IMR-90 (cell line): ENCODE measurements around the gene FAM151B. TPM values are rescaled to one million over a fixed set of nuclear protein-coding genes. Genes with fewer than 3 reads are reported as not detected.

Experiments
- ATAC-seq: fragments of 200-7000 bp; cut with Tn5 transposase; 2 replicates; pipeline ENCODE4 v1.9.1; 2020; ENCODE audit warnings: low read depth, mild to moderate bottlenecking, moderate library complexity
- BruUV-seq: library from RNA; stranded (reverse); fragments of 400-500 nt; replicated peaks from 2 replicates; lab custom pipeline; 2021; lab: Mats Ljungman, UMichigan
- CTCF ChIA-PET: fragments of 300-600 bp; formaldehyde crosslinking; extraction: SDS; loops from one replicate; lab custom pipeline; 2021; ENCODE audit warnings: antibody characterized with exemption; lab: Yijun Ruan, JAX
- POLR2A ChIA-PET: fragments of 300-600 bp; sonication (Branson Sonifier 250); formaldehyde crosslinking; loops from one replicate; lab custom pipeline; 2022; ENCODE audit warnings: antibody characterized with exemption; ENCODE audit not compliant: unreplicated experiment; lab: Charles Lee
- DNase-seq: peaks from one replicate; pipeline ENCODE4 v3.0.0; 2013
- H2AFZ ChIP-seq: replicated peaks from 2 replicates; pipeline ENCODE3; 2013; ENCODE audit warnings: low read length, mild to moderate bottlenecking; ENCODE audit not compliant: poor library complexity
- H2AK5ac ChIP-seq: 2 replicates; pipeline ENCODE4 v1.6.1; 2013; ENCODE audit warnings: low read depth, low read length, inconsistent platforms
- H2AK9ac ChIP-seq: replicated peaks from 2 replicates; pipeline ENCODE3; 2013; ENCODE audit warnings: mild to moderate bottlenecking, low read depth, low read length, moderate library complexity; ENCODE audit not compliant: poor library complexity
- H2BK120ac ChIP-seq: 2 replicates; pipeline ENCODE4 v1.6.1; 2013; ENCODE audit warnings: low read depth, low read length, inconsistent platforms
- H2BK15ac ChIP-seq: 3 replicates; pipeline ENCODE4 v1.6.1; 2013; ENCODE audit warnings: low read depth, low read length, inconsistent platforms
- H2BK20ac ChIP-seq: 2 replicates; pipeline ENCODE4 v1.6.1; 2013; ENCODE audit warnings: low read depth, mild to moderate bottlenecking, inconsistent platforms, low read length, moderate library complexity
- H2BK5ac ChIP-seq: 2 replicates; pipeline ENCODE4 v1.6.1; 2013; ENCODE audit warnings: mild to moderate bottlenecking, low read depth, low read length, inconsistent platforms; ENCODE audit not compliant: poor library complexity, severe bottlenecking
- H3K14ac ChIP-seq: replicated peaks from 2 replicates; pipeline ENCODE4 v1.6.1; 2013; ENCODE audit warnings: low read depth, low read length, inconsistent platforms
- H3K18ac ChIP-seq: 2 replicates; pipeline ENCODE4 v1.6.1; 2013; ENCODE audit warnings: low read depth, low read length, control low read depth
- H3K23ac ChIP-seq: 2 replicates; pipeline ENCODE4 v1.6.1; 2013; ENCODE audit warnings: low read depth, low read length, inconsistent platforms
- H3K27ac ChIP-seq: 2 replicates; pipeline ENCODE4 v1.5.1; 2013; ENCODE audit warnings: mild to moderate bottlenecking, control low read depth, low read length; ENCODE audit not compliant: insufficient read depth
- H3K27me3 ChIP-seq: 2 replicates; pipeline ENCODE4 v1.6.1; 2013; ENCODE audit warnings: low read length; ENCODE audit not compliant: control insufficient read depth, insufficient read depth
- H3K36me3 ChIP-seq: 2 replicates; pipeline ENCODE4 v1.6.1; 2013; ENCODE audit warnings: low read length, mixed read lengths; ENCODE audit not compliant: control insufficient read depth, insufficient read depth
- H3K4ac ChIP-seq: 2 replicates; pipeline ENCODE4 v1.6.1; 2013; ENCODE audit warnings: low read depth, low read length, inconsistent platforms
- H3K4me1 ChIP-seq: 2 replicates; pipeline ENCODE4 v1.6.1; 2013; ENCODE audit warnings: low read length, mixed read lengths; ENCODE audit not compliant: control insufficient read depth, insufficient read depth
- H3K4me2 ChIP-seq: 2 replicates; pipeline ENCODE4 v1.6.1; 2013; ENCODE audit warnings: low read depth, mild to moderate bottlenecking, control low read depth, low read length, moderate library complexity
- H3K4me3 ChIP-seq: 2 replicates; pipeline ENCODE4 v1.5.1; 2013; ENCODE audit warnings: low read depth, mild to moderate bottlenecking, control low read depth, low read length, moderate library complexity; ENCODE audit not compliant: insufficient read depth
- H3K56ac ChIP-seq: 2 replicates; pipeline ENCODE4 v1.6.1; 2013; ENCODE audit warnings: low read length, inconsistent platforms; ENCODE audit not compliant: insufficient read depth; ENCODE audit errors: extremely low read depth
- H3K79me1 ChIP-seq, 2 experiments: 2 replicates each; pipeline ENCODE4 v1.6.1; 2013; ENCODE audit warnings: low read length in 2 of 2, inconsistent platforms in 1 of 2, low read depth in 1 of 2
- H3K9ac ChIP-seq: 2 replicates; pipeline ENCODE4 v1.6.1; 2013; ENCODE audit warnings: low read depth, low read length, control low read depth
- H3K9me1 ChIP-seq: 2 replicates; pipeline ENCODE4 v1.6.1; 2013; ENCODE audit warnings: low read length, inconsistent platforms; ENCODE audit not compliant: insufficient read depth
- H3K9me3 ChIP-seq: 2 replicates; pipeline ENCODE4 v1.6.1; 2013; ENCODE audit warnings: low read length; ENCODE audit not compliant: control insufficient read depth, insufficient read depth
- H4K20me1 ChIP-seq: 2 replicates; pipeline ENCODE4 v1.6.1; 2013; ENCODE audit warnings: low read length, inconsistent platforms; ENCODE audit not compliant: insufficient read depth
- H4K5ac ChIP-seq: 2 replicates; pipeline ENCODE4 v1.6.1; 2013; ENCODE audit warnings: mild to moderate bottlenecking, low read depth, low read length, control low read depth
- H4K8ac ChIP-seq, 2 experiments: 2 replicates each; pipeline ENCODE4 v1.6.1; 2013; ENCODE audit warnings: low read depth in 2 of 2, low read length in 2 of 2, control low read depth in 1 of 2, inconsistent platforms in 1 of 2
- H4K91ac ChIP-seq: 2 replicates; pipeline ENCODE4 v1.6.1; 2013; ENCODE audit warnings: low read depth, low read length, inconsistent platforms; ENCODE audit not compliant: insufficient read depth
- BHLHE40 ChIP-seq: fragments of 150-350 bp; IDR thresholded peaks from 2 replicates; pipeline ENCODE4 v1.6.1; 2016; ENCODE audit warnings: mild to moderate bottlenecking, low read depth, low read length
- CEBPB ChIP-seq: IDR thresholded peaks from 2 replicates; pipeline ENCODE4 v1.6.1; 2012; ENCODE audit warnings: low read depth, low read length, improper control_type of control experiment
- CHD1 ChIP-seq: IDR thresholded peaks from 2 replicates; pipeline ENCODE4 v1.6.1; 2012; ENCODE audit warnings: low read depth, low read length, improper control_type of control experiment
- FOS ChIP-seq: fragments of 150-350 bp; IDR thresholded peaks from 2 replicates; pipeline ENCODE4 v1.6.1; 2016; ENCODE audit warnings: low read depth, low read length
- MAFK ChIP-seq: IDR thresholded peaks from 2 replicates; pipeline ENCODE4 v1.6.1; 2012; ENCODE audit warnings: low read depth, low read length, improper control_type of control experiment
- MAZ ChIP-seq: IDR thresholded peaks from 2 replicates; pipeline ENCODE4 v1.6.1; 2012; ENCODE audit warnings: low read depth, mild to moderate bottlenecking, low read length, improper control_type of control experiment, moderate library complexity, borderline replicate concordance
- MXI1 ChIP-seq: IDR thresholded peaks from 2 replicates; pipeline ENCODE4 v1.6.1; 2012; ENCODE audit warnings: low read depth, mild to moderate bottlenecking, low read length, moderate library complexity, borderline replicate concordance
- NFE2L2 ChIP-seq: fragments of 150-350 bp; IDR thresholded peaks from 2 replicates; pipeline ENCODE4 v1.6.1; 2016; ENCODE audit warnings: low read depth, mild to moderate bottlenecking, low read length
- POLR2A ChIP-seq: IDR thresholded peaks from 2 replicates; pipeline ENCODE4 v1.6.1; 2012; ENCODE audit warnings: mild to moderate bottlenecking, low read depth, low read length
- RAD21 ChIP-seq: IDR thresholded peaks from 2 replicates; pipeline ENCODE4 v1.6.1; 2012; ENCODE audit warnings: low read length, improper control_type of control experiment
- RCOR1 ChIP-seq: IDR thresholded peaks from 2 replicates; pipeline ENCODE4 v1.6.1; 2012; ENCODE audit warnings: mild to moderate bottlenecking, low read length, improper control_type of control experiment; ENCODE audit not compliant: insufficient replicate concordance
- RFX5 ChIP-seq: IDR thresholded peaks from 2 replicates; pipeline ENCODE4 v1.8.0; 2012; ENCODE audit warnings: low read depth, mild to moderate bottlenecking, low read length, moderate library complexity
- SMC3 ChIP-seq: fragments of 150-350 bp; IDR thresholded peaks from 2 replicates; pipeline ENCODE4 v1.6.1; 2016; ENCODE audit warnings: low read depth, mild to moderate bottlenecking, antibody characterized with exemption, low read length, moderate library complexity
- dilution Hi-C: fragments of 300-500 bp; cut with HindIII; formaldehyde crosslinking; loops from one replicate; pipeline ENCODE4 v1.14.3; 2018; ENCODE audit warnings: low sequenced_read_pairs; ENCODE audit not compliant: unreplicated experiment
- in situ Hi-C: fragments of 300-500 bp; cut with MboI; formaldehyde crosslinking; loops from 3 replicates; pipeline ENCODE4 v1.14.3; 2019; ENCODE audit warnings: low sequenced_read_pairs, inconsistent platforms, mixed read lengths
- intact Hi-C: fragments of 100-400 bp; cut with micrococcal nuclease; formaldehyde crosslinking; loops from 2 replicates; pipeline ENCODE4 v1.10.0; 2022
- polyA plus RNA-seq, 3 experiments: library from polyadenylated mRNA; depleted of rRNA; stranded (reverse); fragments of >200 nt; gene quantifications; 2 replicates each; pipeline ENCODE4 v1.2.3, GENCODE V29; 2012; ENCODE audit warnings: low replicate concordance in 1 of 3
- total RNA-seq: library from RNA; depleted of rRNA; stranded (reverse); fragments of >200 nt; gene quantifications from 2 replicates; pipeline ENCODE4 v1.2.3, GENCODE V29; 2012
- TF ChIP-seq, protein P1 (sequence below): fragments of 150-350 bp; IDR thresholded peaks from 2 replicates; pipeline ENCODE4 v1.6.1; 2017; ENCODE audit warnings: mild to moderate bottlenecking, antibody characterized with exemption, low read length, low read depth
- TF ChIP-seq, protein P2 (sequence below): fragments of 150-350 bp; IDR thresholded peaks from 2 replicates; pipeline ENCODE4 v1.6.1; 2016; ENCODE audit warnings: low read depth, mild to moderate bottlenecking, low read length, moderate library complexity, borderline replicate concordance
- TF ChIP-seq, protein P3 (sequence below): conservative IDR thresholded peaks from 2 replicates; pipeline ENCODE4 v1.5.1; 2012; ENCODE audit warnings: mild to moderate bottlenecking, low read depth, low read length, improper control_type of control experiment

FAM151B gene
- total and polyA plus RNA-seq, 2 of the 4 experiments (the other 2 are of a cell fraction), result 1.0 to 2.9 TPM

DNA sequence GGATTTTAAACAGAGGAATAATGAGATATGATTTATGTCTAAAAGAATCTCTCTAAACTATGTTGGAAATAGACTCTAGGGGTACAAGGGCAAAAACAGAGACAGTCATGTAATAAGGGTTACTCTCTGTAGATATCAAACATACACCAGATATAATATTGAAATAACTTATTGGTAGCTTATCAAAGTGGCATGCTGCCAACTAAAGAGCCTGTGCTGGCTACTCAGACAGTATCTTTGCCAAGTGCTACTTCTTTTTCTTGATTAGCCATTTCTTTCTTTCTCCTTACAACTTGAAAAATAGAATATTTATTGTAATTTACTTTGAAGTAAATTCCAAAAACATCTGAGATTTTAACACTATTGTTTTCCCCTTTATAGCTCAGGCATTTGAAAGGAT lies 45.2 kb upstream of the FAM151B start:
- Histone ChIP-seq H3K56ac (no peak overlapping the region), H2AK5ac (no peak overlapping the region), H3K4ac (no peak overlapping the region), H3K18ac (no peak overlapping the region), H2AK9ac (no peak overlapping the region), H3K27ac (no peak overlapping the region), H2AFZ (no peak overlapping the region), H3K9me1 (no peaks in the 10 kb centered on the region), H3K14ac (no peak overlapping the region), H2BK5ac (no peak overlapping the region), H3K23ac (no peak overlapping the region), H2BK15ac (no peak overlapping the region), H2BK20ac (no peak overlapping the region), H4K5ac (no peak overlapping the region), H3K4me3 (no peak overlapping the region), H4K91ac (no peak overlapping the region), H3K79me1 (peaks cover 3 to 4% of the 10 kb centered on the region in 2 experiments; a peak in 3 of 4 replicates), H4K8ac (no peak overlapping the region), H3K9ac (no peak overlapping the region), H3K4me1 (no peaks in the 10 kb centered on the region), H3K4me2 (no peak overlapping the region), H3K9me3 (no peaks in the 10 kb centered on the region), H3K36me3 (peaks cover 13% of the 10 kb centered on the region), H4K20me1 (no peaks in the 10 kb centered on the region), H2BK120ac (no peak overlapping the region), H3K27me3 (no peaks in the 10 kb centered on the region)
- dilution Hi-C loops, result no loop called here
- in situ Hi-C loops, result no loop called here
- POLR2A ChIA-PET, result no interaction called here
- ATAC-seq (no peak), DNase-seq (no peak)
- no TSS peak for BruUV-seq
- TF ChIP-seq MAFK (no peak), SMC3 (no peak), RFX5 (no peak), CEBPB (no peak), MAZ (no peak), POLR2A (no peak), NFE2L2 (no peak), FOS (no peak), BHLHE40 (no peak), MXI1 (no peak), CHD1 (no peak), RAD21 (no peak), RCOR1 (no peak)
- TF ChIP-seq, protein P1, sequence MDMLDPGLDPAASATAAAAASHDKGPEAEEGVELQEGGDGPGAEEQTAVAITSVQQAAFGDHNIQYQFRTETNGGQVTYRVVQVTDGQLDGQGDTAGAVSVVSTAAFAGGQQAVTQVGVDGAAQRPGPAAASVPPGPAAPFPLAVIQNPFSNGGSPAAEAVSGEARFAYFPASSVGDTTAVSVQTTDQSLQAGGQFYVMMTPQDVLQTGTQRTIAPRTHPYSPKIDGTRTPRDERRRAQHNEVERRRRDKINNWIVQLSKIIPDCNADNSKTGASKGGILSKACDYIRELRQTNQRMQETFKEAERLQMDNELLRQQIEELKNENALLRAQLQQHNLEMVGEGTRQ, result no peak
- TF ChIP-seq, protein P2, sequence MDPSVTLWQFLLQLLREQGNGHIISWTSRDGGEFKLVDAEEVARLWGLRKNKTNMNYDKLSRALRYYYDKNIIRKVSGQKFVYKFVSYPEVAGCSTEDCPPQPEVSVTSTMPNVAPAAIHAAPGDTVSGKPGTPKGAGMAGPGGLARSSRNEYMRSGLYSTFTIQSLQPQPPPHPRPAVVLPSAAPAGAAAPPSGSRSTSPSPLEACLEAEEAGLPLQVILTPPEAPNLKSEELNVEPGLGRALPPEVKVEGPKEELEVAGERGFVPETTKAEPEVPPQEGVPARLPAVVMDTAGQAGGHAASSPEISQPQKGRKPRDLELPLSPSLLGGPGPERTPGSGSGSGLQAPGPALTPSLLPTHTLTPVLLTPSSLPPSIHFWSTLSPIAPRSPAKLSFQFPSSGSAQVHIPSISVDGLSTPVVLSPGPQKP, result no peak
- TF ChIP-seq, protein P3, sequence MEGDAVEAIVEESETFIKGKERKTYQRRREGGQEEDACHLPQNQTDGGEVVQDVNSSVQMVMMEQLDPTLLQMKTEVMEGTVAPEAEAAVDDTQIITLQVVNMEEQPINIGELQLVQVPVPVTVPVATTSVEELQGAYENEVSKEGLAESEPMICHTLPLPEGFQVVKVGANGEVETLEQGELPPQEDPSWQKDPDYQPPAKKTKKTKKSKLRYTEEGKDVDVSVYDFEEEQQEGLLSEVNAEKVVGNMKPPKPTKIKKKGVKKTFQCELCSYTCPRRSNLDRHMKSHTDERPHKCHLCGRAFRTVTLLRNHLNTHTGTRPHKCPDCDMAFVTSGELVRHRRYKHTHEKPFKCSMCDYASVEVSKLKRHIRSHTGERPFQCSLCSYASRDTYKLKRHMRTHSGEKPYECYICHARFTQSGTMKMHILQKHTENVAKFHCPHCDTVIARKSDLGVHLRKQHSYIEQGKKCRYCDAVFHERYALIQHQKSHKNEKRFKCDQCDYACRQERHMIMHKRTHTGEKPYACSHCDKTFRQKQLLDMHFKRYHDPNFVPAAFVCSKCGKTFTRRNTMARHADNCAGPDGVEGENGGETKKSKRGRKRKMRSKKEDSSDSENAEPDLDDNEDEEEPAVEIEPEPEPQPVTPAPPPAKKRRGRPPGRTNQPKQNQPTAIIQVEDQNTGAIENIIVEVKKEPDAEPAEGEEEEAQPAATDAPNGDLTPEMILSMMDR, result no peak
- CTCF ChIA-PET, result no interaction called here
- intact Hi-C loops, result no loop called here
